TTC549 (cell line): Measurements from ENCODE around the gene PHKB.

Experiments
- FAIRE-seq: peaks from 2 replicates; lab custom pipeline; 2012; peaks lifted over from hg19 to GRCh38; lab: Jason Lieb, UNC

The PHKB gene

GRCh38 chr16:47571049-47571448, 109.9 kb downstream of the PHKB start:
- no peak for FAIRE-seq

DNA sequence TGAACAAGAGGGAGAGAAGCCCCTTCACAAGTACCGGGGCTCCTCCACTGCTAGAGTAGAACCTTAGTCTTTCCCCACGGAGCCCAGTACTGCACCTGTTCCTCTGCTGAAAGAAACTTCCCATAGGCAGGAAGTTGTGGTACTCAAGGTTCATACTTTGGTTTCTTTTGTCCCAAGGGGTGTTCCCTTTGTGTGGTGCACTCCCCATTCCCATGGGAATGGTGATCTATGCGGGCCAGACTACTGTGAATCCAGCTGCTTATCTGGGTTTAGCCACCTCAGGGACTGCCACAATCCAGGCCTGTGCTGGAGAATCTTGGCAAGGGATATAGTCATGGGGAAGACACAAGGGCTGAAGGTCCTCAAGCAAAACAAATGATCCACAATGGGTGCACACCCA, 110.6 kb downstream of the PHKB start:
- FAIRE-seq, result no peak

DNA sequence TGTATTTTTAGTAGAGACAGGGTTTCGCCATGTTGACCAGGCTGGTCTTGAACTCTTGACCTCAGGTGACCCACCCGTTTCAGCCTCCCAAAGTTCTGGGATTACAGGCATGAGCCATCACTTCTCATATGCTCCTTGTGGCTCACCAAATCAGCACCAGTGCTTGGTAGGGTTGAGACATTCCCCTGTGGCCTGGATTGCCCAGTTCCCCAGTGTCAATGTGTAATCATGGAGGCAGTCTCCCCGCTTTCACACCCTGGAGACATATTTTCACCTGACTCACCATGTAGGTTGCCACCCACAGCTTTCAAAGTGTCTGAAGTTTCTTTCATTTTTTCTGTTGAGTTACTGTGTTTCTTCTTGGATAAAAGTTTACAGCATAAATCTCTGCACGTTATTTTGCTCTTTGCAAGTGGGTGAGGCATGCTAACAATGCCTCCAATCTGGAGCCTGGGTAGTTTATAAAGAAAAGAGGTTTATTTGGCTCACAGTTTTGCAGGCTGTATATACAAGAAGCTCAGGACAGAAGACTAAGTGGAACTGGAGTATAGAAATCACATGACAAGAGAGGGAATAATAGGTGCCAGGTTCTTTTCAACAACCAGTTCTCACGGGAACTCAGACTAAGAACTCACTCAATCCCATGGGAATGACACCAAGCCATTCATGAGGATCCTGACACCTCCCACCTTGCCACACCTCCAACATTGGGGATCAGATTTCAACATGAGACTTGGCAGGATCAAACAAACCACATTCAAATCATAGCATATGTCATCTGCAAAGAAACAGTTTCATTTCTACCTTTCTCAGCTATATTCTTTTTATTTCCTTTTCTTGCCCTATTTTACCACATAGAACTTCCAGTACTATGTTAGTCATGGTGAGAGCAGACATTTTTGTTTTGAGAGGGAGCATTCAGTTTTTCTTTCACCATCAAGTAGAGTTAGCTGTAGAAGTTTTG, 113.2 kb downstream of the PHKB start:
- no peak for FAIRE-seq

DNA sequence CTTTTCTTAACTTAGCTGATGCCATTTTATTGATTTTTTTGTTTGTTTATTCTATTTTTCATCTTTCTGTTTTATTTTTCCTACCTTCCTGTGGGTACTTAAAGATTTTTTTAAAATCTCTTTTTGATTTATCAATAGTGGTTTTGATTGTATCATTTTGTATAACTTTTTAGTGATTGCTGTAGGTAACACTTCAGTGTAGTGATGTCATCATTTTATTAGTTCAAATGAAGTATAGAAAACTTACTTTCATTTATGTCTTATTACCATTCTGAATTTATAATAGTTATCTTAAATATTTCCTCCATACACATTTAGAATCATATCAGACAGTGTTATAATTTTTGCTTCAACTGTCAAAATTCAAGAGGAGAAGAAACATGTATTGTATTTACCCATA, 115.9 kb downstream of the PHKB start:
- peak; percentile 37 for FAIRE-seq

DNA sequence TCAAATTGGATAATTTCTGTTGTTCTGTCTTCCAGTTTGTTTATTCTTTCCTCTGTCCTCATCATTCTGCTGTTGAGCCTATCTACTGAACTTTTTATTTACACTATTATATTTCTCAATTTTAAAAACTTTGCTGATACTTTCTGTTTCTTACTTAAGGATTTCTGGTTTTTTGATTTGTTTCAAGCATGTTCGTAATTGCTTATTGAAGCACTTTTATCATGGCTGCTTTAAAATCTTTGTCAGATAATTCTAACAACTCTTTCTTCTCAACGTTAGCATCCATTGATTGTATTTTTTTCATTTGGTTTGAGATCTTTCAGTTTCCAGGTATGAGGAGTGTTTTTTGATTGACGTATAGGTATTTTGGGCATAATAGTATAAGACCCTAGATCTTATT, 116.9 kb downstream of the PHKB start:
- no peak for FAIRE-seq

GRCh38 chr16:47578573-47578972, 117.4 kb downstream of the PHKB start:
- no peak for FAIRE-seq

- FAIRE-seq, result no peak
Measured at GRCh38 chr16:47581114-47581513, 120.0 kb downstream of the PHKB start.

- no peak for FAIRE-seq
Measured at GRCh38 chr16:47584464-47585225, 123.5 kb downstream of the PHKB start.

DNA sequence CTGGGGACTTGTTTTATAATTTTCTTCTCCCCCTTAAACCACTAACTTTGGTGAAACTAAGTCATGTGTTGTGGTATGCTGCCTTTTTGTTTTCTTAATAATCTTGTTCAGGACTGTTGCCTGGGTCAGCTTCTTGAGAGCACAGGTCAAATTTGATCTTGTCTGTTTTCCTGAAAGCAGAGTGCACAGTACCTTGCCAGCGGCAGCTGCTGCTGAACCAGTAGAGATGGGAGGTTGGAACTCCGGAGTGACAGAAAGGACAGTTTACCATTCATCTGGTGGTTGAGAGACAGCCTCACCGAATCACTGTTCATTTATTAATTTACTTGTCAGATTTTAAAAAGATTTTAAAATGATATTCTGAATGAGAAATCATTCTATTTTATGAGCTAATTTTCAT, 125.0 kb downstream of the PHKB start:
- FAIRE-seq, result no peak

GRCh38 chr16:47590472-47590871, 129.3 kb downstream of the PHKB start:
- no peak for FAIRE-seq

- no peak for FAIRE-seq
Measured at GRCh38 chr16:47592232-47592631, 131.1 kb downstream of the PHKB start.

- FAIRE-seq, result no peak
Measured at GRCh38 chr16:47599512-47599911, 138.4 kb downstream of the PHKB start.

- no peak for FAIRE-seq
Measured at GRCh38 chr16:47600376-47600775, 139.2 kb downstream of the PHKB start.

DNA sequence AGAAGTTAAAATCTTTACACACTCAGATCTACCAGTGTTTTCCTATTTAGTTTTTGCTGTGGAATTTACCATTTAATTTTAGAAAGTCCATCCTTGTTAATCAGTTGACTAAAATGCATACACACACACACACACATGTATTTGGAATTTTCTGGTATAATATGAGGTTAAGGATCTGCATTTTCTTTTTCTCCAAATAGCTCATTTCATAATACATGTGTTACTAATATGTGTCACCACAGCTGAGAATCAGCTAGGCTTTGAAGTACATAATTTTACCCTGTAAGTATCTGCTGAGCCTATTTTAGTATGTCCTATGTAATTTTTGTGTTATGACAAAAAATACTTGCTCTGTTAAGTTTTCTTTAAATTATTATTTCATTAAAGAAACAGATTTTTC, 143.2 kb downstream of the PHKB start:
- no peak for FAIRE-seq

GRCh38 chr16:47611042-47611441, 149.9 kb downstream of the PHKB start:
- no peak for FAIRE-seq

- no peak for FAIRE-seq
Measured at GRCh38 chr16:47611848-47612493, 150.8 kb downstream of the PHKB start.

- no peak for FAIRE-seq
Measured at GRCh38 chr16:47612711-47613110, 151.6 kb downstream of the PHKB start.

- FAIRE-seq, result no peak
Measured at GRCh38 chr16:47613251-47613650, 152.1 kb downstream of the PHKB start.

- no peak for FAIRE-seq
Measured at GRCh38 chr16:47617732-47618131, 156.6 kb downstream of the PHKB start.

GRCh38 chr16:47622451-47623176, 161.5 kb downstream of the PHKB start:
- no peak for FAIRE-seq

DNA sequence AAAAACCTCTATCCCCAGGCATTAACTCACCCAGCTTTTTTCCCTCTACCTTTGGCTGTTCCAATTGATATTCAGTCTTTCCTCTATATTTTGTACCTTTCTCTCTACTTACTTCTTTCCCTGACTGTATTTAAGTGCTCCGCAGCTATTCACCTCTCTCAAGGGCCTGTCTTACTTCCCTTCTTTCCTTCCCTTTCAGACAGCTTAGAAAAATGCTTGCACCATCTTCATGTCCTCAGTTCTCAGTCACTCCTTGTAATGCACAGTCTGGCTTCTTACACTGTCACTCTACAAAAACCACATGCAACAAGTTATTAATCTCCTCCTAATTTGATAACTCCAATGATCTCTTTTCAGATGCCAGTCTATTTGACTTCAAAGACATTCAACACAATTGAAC, 163.4 kb downstream of the PHKB start:
- no peak for FAIRE-seq

- no peak for FAIRE-seq
Measured at GRCh38 chr16:47625115-47625567, 164.0 kb downstream of the PHKB start.
